Aorta (tissue), 5 donors: ENCODE results near the gene MXRA7. TPM values are rescaled to one million over a fixed set of nuclear protein-coding genes. Genes with fewer than 3 reads are reported as not detected.

Source experiments
- ATAC-seq: fragments of 200-7000 bp; cut with Tn5 transposase; one replicate; pipeline ENCODE4 v1.9.1; 2022; ENCODE audit warnings: moderate library complexity; ENCODE audit not compliant: low FRiP score
- DNase-seq, 2 donors: peaks; one replicate each; pipeline ENCODE4 v3.0.0-alpha.2; 2020
- H3K27ac ChIP-seq, 2 donors: one replicate each; pipeline ENCODE4 v1.5.1; 2013; ENCODE audit warnings: low read length in 2 of 2, mild to moderate bottlenecking in 2 of 2, moderate library complexity in 2 of 2, control low read depth in 1 of 2, inconsistent platforms in 1 of 2, low read depth in 1 of 2
- H3K27me3 ChIP-seq, 2 donors: one replicate each; pipeline ENCODE4 v1.6.1; 2013; ENCODE audit warnings: control low read depth in 1 of 2, low read length in 1 of 2, mild to moderate bottlenecking in 1 of 2, moderate library complexity in 1 of 2; ENCODE audit not compliant: insufficient read depth in 2 of 2, control insufficient read depth in 1 of 2
- H3K36me3 ChIP-seq, 2 donors: one replicate each; pipeline ENCODE4 v1.6.1; 2013; ENCODE audit warnings: control low read depth in 1 of 2, low read length in 1 of 2, mild to moderate bottlenecking in 1 of 2; ENCODE audit not compliant: insufficient read depth in 2 of 2, control insufficient read depth in 1 of 2
- H3K4me1 ChIP-seq, 2 donors: one replicate each; pipeline ENCODE4 v1.6.1; 2013; ENCODE audit warnings: low read length in 2 of 2, control low read depth in 1 of 2, mild to moderate bottlenecking in 1 of 2, moderate library complexity in 1 of 2; ENCODE audit not compliant: insufficient read depth in 2 of 2, control insufficient read depth in 1 of 2
- H3K4me3 ChIP-seq, 2 donors: one replicate each; pipeline ENCODE4 v1.5.1; 2013; ENCODE audit warnings: low read length in 2 of 2, control low read depth in 1 of 2, mild to moderate bottlenecking in 1 of 2
- H3K9me3 ChIP-seq: one replicate; pipeline ENCODE4 v1.6.1; 2013; ENCODE audit warnings: mild to moderate bottlenecking, low read length; ENCODE audit not compliant: control insufficient read depth
- WGBS, 2 donors: extraction: QIAGEN DNeasy Blood & Tissue Kit; methylation state at CpG; one replicate each; pipeline ENCODE4 v1.1.7; 2013; 5-methylcytosine and 5-hydroxymethylcytosine counted together
- intact Hi-C, 2 donors: fragments of 100-400 bp; cut with DNase I; formaldehyde crosslinking; loops; one replicate each; pipeline versions ENCODE4 v1.14.2 to v1.15.0; 2022
- polyA plus RNA-seq, 2 donors: library from polyadenylated mRNA; stranded (reverse); fragments of 200-250 nt; gene quantifications; one replicate each; pipeline ENCODE4 v1.2.3, GENCODE V29; 2013
- total RNA-seq, 2 donors: library from RNA; stranded (reverse); fragmentation: NEBNext Ultra II Directional; extraction: Animal tissue kit (Norgen Biotek cat#: 25700); gene quantifications; one replicate each; pipeline ENCODE4 v1.2.1, GENCODE V29; 2021
- donor health status: healthy with polysubstance abuse.
- donor health status: Bipolar disorder and iron deficiency.
- donor health status: DM: no; HTN: no; CAD: no.
- donor health status: DM: no; HTN: no; CAD: no.
- donor health status: DM: yes; HTN: yes; CAD: no.

Gene MXRA7
- total and polyA plus RNA-seq, 4 donors = 256 to 465 (median 310) TPM

GRCh38 chr17:76659928-76660655 lies 50.7 kb downstream of the MXRA7 start:
- WGBS, 2 donors = 59 to 71% methylated on average over 13 of the region's 13 CpGs
- ATAC-seq = no peak
- H3K4me3 ChIP-seq = no peak overlapping the region
- no peaks in the 10 kb centered on the region for H3K4me1 ChIP-seq
- no peak overlapping the region for H3K27ac ChIP-seq
- intact Hi-C loops = no loop called here
- no peaks in the 10 kb centered on the region for H3K27me3 ChIP-seq
- DNase-seq = no peak
- H3K36me3 ChIP-seq = no peaks in the 10 kb centered on the region
- H3K9me3 ChIP-seq = no peaks in the 10 kb centered on the region

DNA sequence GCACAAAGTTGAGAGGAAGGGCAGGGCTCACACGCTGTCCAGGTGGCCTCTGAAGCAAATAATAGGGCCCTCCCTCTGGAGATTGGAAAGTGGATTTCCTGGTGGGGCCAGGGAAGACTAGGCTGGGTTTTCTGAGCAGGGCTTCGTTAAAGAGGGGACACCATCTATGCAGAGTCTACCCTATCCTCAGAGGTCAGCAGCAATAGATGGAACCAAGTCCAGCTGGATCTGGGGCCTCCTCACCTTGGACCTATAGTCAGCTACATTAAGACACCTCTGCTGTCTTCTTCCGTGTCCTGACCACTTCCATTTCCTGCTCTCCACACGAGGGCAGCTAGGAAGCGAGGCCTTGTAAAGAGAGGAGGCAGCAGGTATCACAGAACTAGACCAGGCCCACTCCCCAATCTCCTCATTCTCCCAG lies 52.5 kb downstream of the MXRA7 start:
- no peak for ATAC-seq
- H3K4me1 ChIP-seq = no peaks in the 10 kb centered on the region
- intact Hi-C loops = no loop called here
- no peak for DNase-seq
- H3K27me3 ChIP-seq = no peaks in the 10 kb centered on the region
- H3K36me3 ChIP-seq = no peaks in the 10 kb centered on the region
- no peaks in the 10 kb centered on the region for H3K9me3 ChIP-seq
- WGBS, 2 donors = 78 to 79% methylated on average over 5 of the region's 5 CpGs
- H3K4me3 ChIP-seq = no peak overlapping the region
- no peak overlapping the region for H3K27ac ChIP-seq

GRCh38 chr17:76657505-76658241 lies 53.1 kb downstream of the MXRA7 start:
- ATAC-seq (no peak), DNase-seq (no peak)
- intact Hi-C loops = no loop called here
- H3K4me1 ChIP-seq = no peaks in the 10 kb centered on the region
- no peak overlapping the region for H3K27ac ChIP-seq
- no peak overlapping the region for H3K4me3 ChIP-seq
- H3K36me3 ChIP-seq = no peaks in the 10 kb centered on the region
- no peaks in the 10 kb centered on the region for H3K9me3 ChIP-seq
- WGBS, 2 donors = 85 to 86% methylated on average over 8 of the region's 8 CpGs
- H3K27me3 ChIP-seq = no peaks in the 10 kb centered on the region

DNA sequence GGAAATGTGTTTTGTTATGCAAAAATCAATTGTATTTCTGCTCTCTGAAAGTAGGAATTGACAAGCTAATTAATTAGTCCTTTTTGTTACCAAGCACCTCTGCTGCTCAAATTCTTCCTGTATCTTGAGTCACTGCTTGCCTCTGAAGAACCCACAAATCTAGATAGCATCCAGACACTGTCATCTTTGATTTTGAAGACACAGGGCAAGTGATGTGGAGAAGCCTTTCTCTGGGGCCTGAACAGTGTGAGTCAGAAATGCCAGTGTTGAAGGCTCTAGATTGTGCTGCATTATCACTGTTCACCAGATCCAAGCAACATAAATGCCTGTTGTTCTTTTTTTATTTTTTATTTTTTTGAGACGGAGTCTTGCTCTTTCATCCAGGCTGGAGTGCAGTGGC lies 56.4 kb downstream of the MXRA7 start:
- Histone ChIP-seq H3K4me3 (no peak overlapping the region), H3K27ac (no peak overlapping the region), H3K4me1 (no peaks in the 10 kb centered on the region), H3K36me3 (no peaks in the 10 kb centered on the region), H3K27me3 (no peaks in the 10 kb centered on the region), H3K9me3 (no peaks in the 10 kb centered on the region)
- DNase-seq (no peak), ATAC-seq (no peak)
- intact Hi-C loops = no loop called here
- WGBS, 2 donors = 75 to 91% methylated on average over 1 of the region's 1 CpG

DNA sequence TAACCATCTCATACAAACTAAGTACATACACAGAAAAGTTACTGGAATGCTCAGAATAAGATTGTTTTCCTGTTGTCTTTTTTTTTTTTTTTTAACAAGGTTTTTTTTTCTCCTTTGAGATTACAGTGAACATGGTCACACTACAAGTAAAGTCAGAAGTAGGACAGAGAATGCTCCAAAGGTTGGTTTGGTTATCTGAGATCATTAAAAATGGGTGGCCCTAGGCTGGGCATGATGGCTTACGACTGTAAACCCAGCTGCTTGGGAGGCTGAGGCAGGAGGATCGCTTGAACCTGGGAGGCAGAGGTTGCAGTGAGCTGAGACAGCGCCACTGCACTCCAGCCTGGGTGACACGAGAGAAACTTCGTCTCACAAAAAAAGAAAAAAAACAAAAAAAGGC lies 60.3 kb downstream of the MXRA7 start:
- H3K36me3 ChIP-seq = no peaks in the 10 kb centered on the region
- DNase-seq = no peak
- no peaks in the 10 kb centered on the region for H3K27me3 ChIP-seq
- no peak for ATAC-seq
- WGBS, 2 donors = 83 to 88% methylated on average over 5 of the region's 5 CpGs
- H3K4me1 ChIP-seq = no peaks in the 10 kb centered on the region
- H3K4me3 ChIP-seq = no peak overlapping the region
- H3K27ac ChIP-seq = no peak overlapping the region
- peaks cover under 1% of the 10 kb centered on the region for H3K9me3 ChIP-seq
- intact Hi-C loops = no loop called here

GRCh38 chr17:76646712-76647111 lies 64.1 kb downstream of the MXRA7 start:
- ATAC-seq = no peak
- intact Hi-C loops = no loop called here
- WGBS, 2 donors = 47 to 84% methylated on average over 1 of the region's 1 CpG

DNA sequence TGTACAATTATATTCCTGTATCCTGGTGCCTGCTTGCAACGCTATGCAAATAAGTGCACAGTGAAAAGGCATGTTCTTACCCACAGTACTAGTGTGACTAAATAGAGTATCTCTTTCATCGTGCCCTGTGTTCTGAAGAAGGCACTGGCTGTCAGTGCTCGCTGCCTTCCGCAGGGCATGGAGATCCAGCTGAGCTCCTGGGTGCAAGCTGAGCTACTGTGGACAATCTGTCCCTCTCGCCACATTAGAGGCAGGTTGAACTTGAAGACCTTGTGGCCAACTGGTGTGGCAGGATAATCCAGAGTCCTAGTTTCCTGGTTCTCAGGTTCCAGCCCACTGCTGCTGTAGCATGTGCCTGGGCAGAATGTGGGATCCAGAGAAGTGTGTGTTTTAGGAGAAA lies 65.3 kb downstream of the MXRA7 start:
- 52 to 90% methylated on average over 5 of the region's 5 CpGs for WGBS, 2 donors
- DNase-seq = no peak
- Histone ChIP-seq H3K27me3 (no peaks in the 10 kb centered on the region), H3K4me1 (no peaks in the 10 kb centered on the region), H3K9me3 (peaks cover 2% of the 10 kb centered on the region), H3K36me3 (no peaks in the 10 kb centered on the region), H3K4me3 (no peak overlapping the region), H3K27ac (no peak overlapping the region)
- no peak for ATAC-seq
- intact Hi-C loops = no loop called here

More at GRCh38 chr17:76646712-76647111, 64.1 kb downstream of the MXRA7 start:
- Histone ChIP-seq H3K27me3 (no peaks in the 10 kb centered on the region), H3K27ac (no peak overlapping the region), H3K4me1 (no peaks in the 10 kb centered on the region), H3K4me3 (no peak overlapping the region), H3K9me3 (peaks cover 2% of the 10 kb centered on the region), H3K36me3 (no peaks in the 10 kb centered on the region)
- no peak for DNase-seq

- ATAC-seq (no peak), DNase-seq (no peak)
- H3K4me3 ChIP-seq = no peak overlapping the region
- WGBS, 2 donors = 70 to 71% methylated on average over 8 of the region's 8 CpGs
- no peaks in the 10 kb centered on the region for H3K36me3 ChIP-seq
- no peak overlapping the region for H3K27ac ChIP-seq
- intact Hi-C loops = no loop called here
- H3K4me1 ChIP-seq = no peaks in the 10 kb centered on the region
- no peaks in the 10 kb centered on the region for H3K27me3 ChIP-seq
- H3K9me3 ChIP-seq = peaks cover 2% of the 10 kb centered on the region
These were observed 65.8 kb downstream of the MXRA7 start for GRCh38 chr17:76644995-76645394.
